ENCODE results near the gene CDC6. TPM values are rescaled to one million over a fixed set of nuclear protein-coding genes. Genes with fewer than 3 reads are reported as not detected.

Gene CDC6
- polyA plus RNA-seq, 4 donors = 15.3 to 26.8 (median 22.4) TPM

DNA sequence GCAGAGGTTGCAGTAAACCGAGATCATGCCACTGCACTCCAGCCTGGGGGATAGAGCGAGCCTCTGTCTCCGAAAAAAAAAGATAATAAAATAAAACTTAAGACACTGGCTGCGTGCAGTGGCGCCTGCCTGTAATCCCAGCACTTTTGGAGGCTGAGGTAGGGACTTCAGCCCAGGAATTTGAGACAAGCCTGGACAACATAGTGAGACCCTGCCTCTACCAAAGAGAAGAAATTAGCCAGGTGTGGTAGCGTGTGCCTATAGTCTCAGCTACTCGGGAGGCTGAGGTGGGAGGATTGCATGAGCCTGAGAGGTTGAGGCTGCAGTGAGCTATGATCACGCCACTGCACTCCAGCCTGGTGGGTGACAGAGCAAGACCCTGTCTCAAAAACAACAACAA lies 47.9 kb downstream of the CDC6 start:
- DNase-seq (ENCODE audit: low read depth in 4 of 4, low spot score in 3 of 4) = no peak

DNA sequence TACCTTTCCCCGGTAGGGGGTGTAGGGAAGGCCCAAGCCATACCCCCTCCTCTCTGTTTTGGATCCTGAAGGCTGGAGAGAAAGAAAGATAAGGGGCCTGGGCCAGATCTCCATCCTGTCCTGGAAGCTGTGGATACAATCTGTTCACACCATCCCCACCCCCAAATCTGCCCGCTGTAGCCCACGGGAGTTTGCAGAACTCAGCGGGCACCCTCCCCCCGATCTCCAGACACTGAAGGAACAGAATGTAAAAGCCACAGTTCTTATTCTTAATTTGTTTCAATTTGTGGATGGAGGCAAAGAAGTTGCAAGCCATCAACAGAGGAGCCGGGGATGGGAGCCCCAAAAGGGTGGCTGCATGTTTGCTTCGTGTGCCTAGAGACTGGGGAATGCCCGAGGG lies 49.7 kb downstream of the CDC6 start:
- DNase-seq (ENCODE audit: low read depth in 4 of 4, low spot score in 3 of 4) = no peak

DNA sequence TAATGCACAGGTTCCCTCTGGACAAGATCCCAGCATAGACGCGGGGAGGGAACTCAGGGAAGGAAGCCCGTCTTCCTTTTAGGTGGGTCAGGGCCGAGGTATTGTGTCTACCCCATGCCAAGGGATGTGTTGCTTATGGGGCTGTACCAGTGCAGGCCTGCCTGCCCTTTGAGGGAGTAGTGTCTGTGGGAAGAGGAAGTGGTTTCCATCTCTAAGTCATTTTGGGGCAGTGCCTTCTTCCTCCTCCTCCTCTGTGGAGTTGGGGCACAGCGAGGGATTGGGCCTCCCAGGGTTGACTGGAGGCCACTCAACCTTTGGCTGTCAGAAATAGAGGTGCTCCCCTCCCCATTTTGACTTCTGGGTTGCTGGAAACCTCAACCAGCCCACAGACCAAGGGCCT lies 50.4 kb downstream of the CDC6 start:
- DNase-seq (ENCODE audit: low read depth in 4 of 4, low spot score in 3 of 4) = no peak

DNA sequence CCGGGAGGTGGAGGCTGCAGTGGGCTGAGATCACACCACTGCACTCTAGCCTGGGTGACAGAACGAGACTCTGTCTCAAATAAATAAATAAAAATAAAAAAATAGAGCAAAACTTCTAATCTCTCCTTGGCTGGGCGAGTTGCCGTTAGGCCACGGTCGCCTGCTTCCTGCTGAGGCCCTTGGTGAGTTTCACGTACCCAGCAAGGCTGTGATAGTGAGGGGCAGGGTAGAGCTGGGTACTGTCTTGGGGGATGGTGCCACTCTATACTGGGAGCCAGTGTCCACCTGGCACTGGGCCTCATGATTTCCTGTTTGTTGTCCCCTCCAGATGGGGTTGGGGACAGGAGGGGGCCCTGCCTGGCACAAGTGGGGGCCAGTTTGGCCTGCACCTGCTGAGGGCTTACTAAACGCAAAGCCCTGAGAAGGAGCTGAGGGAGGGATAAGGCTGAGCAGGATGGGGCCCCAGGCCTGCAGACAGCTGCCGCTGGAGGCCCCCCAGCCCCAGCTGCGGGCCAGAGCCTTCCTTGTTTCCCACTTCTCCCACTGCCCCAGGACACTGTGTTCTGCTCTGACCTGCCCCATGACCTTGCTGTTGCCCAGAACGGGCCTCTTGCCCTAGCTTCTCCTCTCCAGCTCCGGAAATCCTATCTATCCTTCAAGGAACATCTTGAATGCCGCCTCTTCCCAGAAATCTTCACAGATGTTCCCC lies 51.4 kb downstream of the CDC6 start:
- DNase-seq (ENCODE audit: low read depth in 4 of 4, low spot score in 3 of 4) = no peak

DNA sequence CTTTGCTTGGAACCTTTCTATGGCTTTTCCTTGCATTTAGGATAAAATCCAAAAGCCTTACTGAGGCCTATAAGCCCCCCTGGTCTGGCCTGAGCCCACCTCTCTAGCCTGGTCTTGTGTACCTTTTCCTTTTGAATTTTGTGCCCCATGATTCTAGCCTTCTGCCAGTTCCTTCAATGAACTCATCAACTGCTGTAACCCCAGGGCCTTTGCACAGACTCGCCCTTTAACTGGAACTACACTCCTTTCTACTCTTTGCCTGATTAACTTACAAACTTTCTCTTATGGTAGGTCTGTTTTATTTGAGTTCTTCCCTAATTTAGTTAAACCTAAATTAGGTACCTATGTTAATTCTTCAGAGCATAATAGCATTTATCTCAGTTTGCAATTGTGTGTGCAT lies 52.6 kb downstream of the CDC6 start:
- no peak for DNase-seq (ENCODE audit: low read depth in 4 of 4, low spot score in 3 of 4)

DNA sequence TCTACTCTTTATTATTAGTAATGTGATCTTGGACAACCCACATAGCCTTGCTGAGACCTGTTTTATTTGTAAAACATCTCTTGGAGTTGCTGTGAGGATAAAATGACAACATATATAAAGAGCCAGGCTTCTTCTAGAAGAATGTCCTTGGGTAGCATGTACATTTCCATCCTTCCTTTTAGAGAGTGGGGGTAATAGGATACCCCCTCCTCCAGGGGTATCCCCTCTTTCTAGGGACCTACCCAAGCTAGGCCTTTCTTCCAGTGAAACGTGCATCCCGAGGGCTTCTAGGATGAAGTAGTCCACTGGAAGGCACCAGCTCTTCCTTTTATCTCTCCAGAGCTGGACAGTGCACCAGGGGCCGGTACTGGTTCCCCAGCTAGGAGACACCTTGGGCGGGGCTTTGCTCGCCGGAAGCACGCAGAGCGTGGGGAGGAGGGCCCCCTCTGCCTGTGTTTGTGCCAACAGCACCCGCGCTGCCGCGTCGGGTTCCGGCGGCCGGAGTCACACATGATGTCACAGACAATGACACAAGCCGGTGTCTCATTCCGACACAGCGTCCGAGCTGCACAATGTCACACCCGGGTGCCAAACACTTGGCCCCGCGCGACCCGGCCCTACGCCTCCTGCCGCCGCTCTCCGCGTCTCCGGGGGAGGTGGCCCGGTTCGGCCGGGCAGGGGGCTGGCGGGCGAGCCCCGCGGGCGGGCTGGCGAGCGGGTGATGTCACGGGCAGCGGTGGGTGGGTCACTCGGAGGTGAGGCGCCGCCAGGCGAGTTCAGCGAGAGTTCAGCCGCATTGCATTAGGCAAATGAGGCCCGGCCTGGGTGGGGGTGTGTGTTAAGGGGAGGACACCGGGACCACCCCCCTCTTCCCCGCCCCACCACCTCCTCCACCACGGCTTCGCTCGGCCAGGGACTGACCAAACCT lies 53.5 kb downstream of the CDC6 start:
- no peak for DNase-seq (ENCODE audit: low read depth in 4 of 4, low spot score in 3 of 4)

DNA sequence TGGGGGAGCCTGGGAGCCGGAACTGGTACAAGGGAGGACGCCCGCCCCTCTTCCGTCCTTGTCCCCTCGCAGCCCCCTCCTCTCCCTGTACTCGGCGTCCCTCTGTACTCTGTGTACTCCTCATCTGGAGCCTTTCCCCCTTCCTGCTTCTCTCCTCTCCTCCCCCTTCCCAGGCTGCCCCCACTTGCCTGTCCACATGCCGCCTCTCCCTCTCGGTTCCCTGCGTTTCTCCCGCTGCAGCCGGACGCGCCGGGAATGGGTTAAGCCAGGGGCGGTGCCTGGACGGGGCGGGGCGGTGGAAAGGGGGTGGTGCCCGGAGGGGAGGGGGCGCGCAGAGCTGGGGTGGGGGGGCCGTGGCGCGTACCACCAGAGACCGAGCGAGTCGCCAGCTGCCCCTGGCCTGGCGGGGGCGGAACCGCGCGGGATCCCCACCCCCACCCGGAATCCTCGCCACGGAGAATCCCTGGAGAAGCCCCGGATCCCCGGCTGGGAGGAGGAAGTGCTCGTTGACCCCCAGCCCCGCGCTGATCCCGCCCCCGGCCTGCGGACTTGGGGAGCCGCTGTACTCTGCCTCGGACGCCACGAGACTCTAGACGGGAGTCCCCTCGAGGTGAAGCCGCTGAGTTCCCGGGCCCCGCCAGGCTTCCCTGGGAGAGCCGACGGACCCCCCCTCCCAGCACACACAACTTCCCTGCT lies 54.3 kb downstream of the CDC6 start:
- no peak for DNase-seq (ENCODE audit: low read depth in 4 of 4, low spot score in 3 of 4)

DNA sequence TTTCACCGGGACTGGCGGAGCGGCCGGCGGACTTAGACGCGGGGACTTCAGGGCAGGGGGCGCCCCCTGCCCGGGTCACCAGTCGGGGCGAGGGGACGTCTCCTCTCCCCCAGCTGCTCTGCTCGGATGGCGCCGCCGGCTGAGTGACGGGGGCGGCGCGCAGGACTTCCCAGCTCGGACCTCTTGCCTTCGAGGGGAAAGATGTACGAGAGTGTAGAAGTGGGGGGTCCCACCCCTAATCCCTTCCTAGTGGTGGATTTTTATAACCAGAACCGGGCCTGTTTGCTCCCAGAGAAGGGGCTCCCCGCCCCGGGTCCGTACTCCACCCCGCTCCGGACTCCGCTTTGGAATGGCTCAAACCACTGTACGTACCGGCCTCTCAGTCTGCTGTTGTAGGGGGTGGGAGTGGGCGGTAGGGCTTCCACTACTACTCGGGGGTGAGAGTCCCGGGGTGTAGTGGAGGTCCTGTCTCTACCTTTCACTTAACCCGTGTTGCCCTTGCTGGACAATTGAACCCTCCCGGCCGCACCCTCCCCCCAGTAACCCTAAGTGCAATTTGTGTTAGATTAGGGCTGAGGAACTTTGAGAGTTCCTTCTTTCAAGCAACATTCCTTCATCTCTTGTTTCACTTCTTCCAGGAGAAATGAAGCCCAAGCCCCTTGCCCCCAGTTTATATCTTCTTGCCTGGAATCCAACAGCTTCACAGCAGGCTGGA lies 55.0 kb downstream of the CDC6 start:
- no peak for DNase-seq (ENCODE audit: low read depth in 4 of 4, low spot score in 3 of 4)

DNA sequence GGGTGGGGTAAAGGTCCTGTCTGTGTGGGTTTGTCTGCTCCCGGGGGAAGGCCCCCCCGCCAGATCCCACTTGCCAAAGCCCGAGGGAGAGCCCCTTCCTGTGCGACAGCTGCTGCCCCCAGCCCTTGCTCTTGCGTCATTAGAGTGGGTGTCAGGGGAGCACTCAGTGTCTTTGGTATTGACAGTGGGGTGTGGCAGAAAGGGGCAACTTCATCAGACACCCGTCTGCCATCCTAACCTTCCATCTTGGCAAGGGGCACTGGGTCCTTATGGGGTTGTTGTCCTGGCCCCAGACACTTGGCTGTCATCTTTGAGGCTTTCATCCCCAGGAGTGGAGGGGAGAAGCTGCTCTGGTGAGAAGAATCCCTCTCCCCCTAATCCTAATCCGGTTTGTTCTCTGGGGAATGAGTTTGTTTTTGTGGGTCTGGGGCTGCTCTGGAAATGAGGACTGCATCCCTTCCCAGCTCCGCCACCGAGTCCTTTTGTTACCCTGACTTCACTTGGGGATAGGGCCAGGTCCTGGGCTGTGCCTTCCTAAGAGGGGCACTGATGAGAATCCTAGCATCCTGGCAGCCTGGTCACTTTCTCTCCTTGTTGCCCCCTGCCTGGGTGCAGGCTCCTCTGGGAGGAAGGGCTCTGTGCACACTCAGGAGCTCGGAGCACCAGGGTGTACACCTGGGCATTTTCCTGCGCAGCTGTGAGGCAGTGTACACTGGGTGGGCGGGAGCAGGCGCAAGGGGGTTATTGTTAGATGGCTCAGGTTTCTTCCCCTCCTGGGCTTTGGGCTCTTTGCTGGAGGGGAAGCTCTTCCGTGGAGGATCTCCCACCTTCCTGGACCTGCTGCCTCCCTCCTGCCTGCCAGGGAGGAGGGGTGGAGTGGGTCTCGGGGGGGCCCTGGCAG lies 55.8 kb downstream of the CDC6 start:
- no peak for DNase-seq (ENCODE audit: low read depth in 4 of 4, low spot score in 3 of 4)

DNA sequence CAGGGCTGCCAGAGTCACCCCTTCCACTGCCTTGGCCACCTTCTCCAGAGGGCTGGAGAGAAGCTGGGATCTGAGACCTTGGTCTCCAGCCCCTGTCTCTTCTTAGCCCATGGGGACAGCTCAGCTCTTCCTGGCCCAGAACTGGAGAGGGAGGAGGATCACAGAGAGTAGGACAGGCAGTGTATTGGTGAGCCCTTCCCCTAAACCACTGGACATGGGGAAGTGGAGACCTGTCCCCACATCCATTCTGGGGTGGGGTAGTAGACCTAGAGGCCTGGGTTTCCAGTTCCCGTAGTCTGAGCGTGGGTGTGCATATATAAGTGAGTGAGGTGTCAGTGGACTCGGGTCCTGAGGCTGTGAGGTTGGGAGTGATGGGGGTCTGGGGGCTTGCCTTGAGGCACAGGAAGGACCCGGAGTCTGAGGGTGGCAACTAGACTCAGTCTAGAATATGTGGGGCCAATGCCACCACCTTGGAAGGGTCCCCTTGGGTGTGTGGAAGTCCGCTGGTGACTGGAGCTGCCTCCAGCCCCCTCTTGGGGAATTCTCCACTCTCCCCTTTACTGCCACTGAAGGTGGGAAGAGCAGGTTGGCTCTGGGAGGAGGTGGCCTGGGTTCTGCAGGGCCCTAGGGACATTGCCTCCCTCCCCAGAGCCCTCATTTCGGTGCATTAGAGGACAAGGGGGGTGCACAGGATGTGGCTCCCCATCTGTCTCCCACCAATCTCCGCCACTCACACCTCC lies 56.9 kb downstream of the CDC6 start:
- no peak for DNase-seq (ENCODE audit: low read depth in 4 of 4, low spot score in 3 of 4)

DNA sequence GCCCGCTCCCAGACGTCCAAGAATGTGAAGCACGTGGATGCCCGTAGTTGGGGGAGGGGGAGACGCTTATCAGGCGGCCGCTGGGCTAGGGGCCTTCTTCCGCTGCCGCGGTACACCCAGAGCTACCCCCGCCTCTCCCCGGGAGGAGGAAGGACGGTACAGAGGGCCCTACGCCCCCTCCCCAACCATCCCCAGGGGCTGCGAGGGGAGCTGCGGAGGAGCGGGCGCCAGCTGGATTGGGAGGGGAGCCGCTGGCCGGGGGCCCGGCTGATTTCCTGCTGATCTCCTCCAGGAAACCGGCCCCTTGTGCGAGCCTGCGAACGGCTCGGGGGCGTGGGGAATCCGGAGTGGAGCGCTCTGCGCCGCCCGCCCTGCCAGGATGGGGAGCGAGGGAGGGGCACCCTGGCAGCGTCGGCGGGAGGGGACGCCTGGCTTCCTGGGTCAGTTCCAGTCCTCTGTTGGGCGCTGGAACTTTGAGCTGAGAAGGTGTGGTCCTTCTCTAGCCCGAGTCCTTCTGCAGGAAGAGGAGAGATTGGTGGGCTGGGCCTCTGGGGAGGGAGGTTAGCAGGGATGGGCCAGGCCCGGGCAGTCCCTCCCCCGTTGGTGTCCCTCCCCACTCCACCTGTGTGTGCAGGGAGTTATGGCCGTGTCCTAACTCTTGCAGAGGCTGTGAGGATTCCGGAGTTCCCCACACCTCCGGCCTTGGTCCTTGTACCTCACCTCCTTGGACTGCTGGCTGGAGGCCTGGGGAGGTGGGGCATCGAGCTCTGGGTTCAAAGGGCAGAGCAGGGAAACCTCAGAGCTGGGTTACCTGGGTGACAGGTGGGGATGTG lies 57.7 kb downstream of the CDC6 start:
- DNase-seq (ENCODE audit: low read depth in 4 of 4, low spot score in 3 of 4) = no peak

DNA sequence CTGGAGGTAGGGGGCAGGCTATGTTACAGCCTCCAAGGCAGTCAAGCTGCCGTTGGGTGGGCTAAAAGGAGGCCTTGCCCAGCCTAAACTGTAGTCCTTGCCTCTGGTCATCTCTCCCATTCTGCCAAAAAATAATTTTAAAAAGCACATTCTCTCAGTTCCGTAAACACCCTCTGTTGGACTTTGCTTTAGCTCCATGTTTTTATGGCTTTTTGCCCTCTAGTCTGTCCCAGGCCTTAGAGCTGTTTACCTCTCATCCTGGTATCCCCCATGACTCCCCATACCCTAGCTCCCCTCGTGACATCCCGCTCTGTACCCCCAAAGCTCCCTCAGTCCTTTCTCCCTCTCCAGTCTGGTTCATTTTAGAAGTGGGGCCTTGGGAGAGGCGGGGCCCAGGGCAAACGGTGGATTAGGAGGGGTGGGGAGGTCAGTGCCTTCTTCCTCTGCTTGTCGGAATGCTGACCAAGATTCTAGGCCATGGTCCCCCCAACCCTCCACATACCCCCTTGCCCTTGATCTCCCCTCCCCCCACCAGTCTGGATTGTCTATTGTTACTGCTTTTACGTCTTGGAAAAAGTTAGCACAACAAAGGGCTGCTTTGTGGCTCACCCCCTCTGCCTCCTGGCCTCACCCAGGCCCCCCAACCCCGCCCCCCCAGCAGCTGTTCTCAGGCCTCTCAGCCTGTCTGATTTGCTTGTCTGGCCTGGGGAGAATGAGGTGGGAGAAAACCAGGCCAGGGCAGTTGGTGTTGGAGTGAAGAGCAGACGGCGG lies 58.5 kb downstream of the CDC6 start:
- DNase-seq (ENCODE audit: low read depth in 4 of 4, low spot score in 3 of 4) = no peak

DNA sequence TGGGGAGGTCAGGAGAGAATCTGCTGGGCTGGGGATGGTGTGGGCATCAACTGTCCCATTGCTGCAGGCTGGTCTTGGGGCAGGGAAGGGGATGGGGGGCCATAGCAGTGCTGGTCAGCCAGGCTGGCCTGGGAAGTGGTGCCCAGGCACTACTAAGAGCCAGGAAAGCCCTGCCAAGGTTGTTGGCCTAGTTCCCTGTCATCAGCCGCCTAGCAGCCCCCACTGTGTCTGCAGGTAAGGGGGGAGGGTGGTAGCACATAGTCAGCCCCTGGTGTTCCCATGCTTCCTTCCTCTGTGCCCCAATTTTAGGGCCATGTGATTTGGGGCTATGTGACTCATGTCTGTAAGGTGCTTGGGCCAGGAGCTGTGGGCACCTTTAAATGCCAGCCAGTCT lies 59.1 kb downstream of the CDC6 start:
- DNase-seq (ENCODE audit: low read depth in 4 of 4, low spot score in 3 of 4) = no peak

DNA sequence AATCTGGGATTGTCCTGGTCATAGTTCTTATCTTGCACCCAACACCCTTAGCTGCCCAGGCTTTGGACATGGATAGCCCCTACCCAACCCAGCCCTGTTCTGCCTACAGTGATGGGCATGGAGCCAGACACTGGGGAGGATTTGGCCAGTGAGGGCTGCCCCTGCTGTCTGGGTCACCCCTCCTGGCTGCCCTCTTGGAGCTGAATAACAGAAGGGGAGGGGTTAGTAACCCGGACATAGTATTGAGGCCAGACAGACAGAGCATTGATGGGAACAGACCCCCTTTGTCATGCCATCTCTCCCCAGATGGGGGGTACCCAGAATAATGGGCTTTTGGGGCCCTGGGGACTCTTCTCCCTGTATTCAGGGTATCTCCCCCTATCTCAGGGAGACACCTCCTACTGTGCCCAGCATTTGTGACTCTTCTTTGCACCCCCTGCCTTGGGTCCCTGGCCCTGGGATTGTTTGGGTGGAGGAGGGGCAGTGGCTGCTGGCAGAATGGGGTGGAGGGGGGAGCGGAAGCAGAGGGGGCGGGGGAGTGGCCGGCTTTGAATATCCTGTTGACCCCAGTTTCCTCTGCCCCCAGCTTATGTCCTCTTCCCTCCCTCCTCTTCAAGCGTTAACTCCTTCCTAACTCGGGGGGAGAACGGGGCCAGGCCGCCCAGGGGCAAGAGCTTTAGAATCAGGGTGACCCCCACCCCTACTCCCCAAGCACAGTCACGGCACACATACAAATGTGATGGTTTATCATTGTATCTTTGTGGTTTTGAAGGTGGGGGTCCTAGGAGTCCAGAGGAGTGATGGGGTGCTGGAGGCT lies 59.8 kb downstream of the CDC6 start:
- DNase-seq (ENCODE audit: low read depth in 4 of 4, low spot score in 3 of 4) = no peak

DNA sequence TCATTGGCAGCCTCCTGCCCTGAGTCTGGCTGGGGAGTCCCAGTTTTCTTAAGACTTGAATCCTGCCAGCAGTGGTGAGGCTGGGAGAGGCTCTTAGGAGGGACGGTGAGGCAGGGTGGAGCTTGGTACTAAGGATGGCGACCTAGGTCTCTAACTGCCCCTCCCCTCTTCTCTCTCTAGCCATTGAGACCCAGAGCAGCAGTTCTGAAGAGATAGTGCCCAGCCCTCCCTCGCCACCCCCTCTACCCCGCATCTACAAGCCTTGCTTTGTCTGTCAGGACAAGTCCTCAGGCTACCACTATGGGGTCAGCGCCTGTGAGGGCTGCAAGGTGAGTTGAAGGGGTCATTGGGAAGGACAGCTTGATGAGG lies 60.4 kb downstream of the CDC6 start:
- no peak for DNase-seq (ENCODE audit: low read depth in 4 of 4, low spot score in 3 of 4)

DNA sequence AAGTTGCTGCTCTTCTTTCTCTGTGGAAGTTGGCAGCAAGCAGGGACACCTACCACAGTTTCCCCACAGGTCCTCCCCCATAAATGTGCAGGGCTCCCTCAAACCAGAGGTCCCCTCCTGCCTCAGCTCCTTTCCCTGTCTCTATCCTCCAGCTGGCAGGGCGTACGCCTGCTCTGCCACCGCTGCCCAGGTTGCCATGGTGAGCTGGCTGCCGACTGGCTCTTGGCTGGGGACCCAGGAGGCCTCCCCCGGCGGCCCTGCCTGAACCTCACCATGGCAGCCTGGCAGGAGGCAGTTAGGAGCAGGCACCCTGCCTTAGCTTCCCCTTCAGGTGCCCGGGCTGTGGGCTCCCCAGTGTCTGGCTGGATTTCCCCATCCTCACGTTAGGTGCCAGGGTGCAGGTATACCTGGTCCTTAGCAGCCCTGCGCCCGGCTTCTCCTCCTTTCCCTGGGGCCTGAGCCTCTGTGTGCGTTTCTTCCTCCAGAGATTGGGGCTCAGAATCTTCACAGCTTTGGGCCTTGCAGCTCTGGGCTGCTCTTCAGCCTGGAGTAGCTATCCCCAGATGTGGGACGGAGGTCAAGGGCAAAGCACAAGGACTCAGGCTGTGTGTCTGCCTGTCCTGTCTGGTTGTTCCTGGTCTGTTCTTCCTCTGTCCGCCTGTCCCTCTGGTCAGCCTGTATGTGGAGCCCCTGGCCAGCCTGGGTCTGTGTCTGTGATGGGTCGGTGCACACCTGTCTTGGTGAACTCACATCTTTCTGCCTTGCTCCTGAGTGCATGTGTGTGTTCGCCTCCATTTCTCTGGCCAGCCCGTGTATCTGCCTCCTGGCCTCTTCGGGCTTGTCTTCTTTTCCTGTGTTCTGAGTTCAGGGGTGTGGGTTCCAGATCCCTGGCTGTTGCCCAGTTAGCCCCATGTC lies 61.1 kb downstream of the CDC6 start:
- no peak for DNase-seq (ENCODE audit: low read depth in 4 of 4, low spot score in 3 of 4)

All from left renal pelvis (tissue), 4 donors.